ENCODE data around the gene KIF1A. TPM values are rescaled to one million over a fixed set of nuclear protein-coding genes. Genes with fewer than 3 reads are reported as not detected.

Gene KIF1A
- total and polyA plus RNA-seq, 2 donors from 2014 or later: 0.54 to 0.58 TPM

GRCh38 chr2:240728827-240729226 is 91.2 kb downstream of the KIF1A start:
- no peak for TF ChIP-seq CTCF (IDR thresholded peaks at IDR 0.05; ENCODE audit: borderline replicate concordance, extremely low read depth, insufficient read depth)

GRCh38 chr2:240728361-240728760 is 91.7 kb downstream of the KIF1A start:
- no peaks in the 10 kb centered on the region for H3K4me1 ChIP-seq (ENCODE audit: control insufficient read depth in 2 of 3, insufficient read depth in 2 of 3, low read depth in 1 of 3, low read length in 3 of 3)
- no peak overlapping the region for H3K27ac ChIP-seq (ENCODE audit: low read depth in 2 of 2, low read length in 2 of 2)
- no peak for TF ChIP-seq CTCF (IDR thresholded peaks at IDR 0.05; ENCODE audit: borderline replicate concordance, extremely low read depth, insufficient read depth)
- no peak for FAIRE-seq
- H3K9me3 ChIP-seq (ENCODE audit: control insufficient read depth in 2 of 3, insufficient read depth in 1 of 3, low read length in 3 of 3): no peaks in the 10 kb centered on the region
- no peak for DNase-seq
- no peaks in the 10 kb centered on the region for H3K27me3 ChIP-seq (ENCODE audit: control insufficient read depth, insufficient read depth, low read length)
- intact Hi-C loops (cut with DNase I): no loop called here
- H3K4me3 ChIP-seq (ENCODE audit: low read length in 3 of 3): no peak overlapping the region
- H3K36me3 ChIP-seq (ENCODE audit: control insufficient read depth in 2 of 3, insufficient read depth in 3 of 3, low read length in 3 of 3): no peaks in the 10 kb centered on the region
- H3K9ac ChIP-seq (ENCODE audit: low read length in 3 of 3): no peak overlapping the region

More at GRCh38 chr2:240728827-240729226, 91.2 kb downstream of the KIF1A start:
- H3K9me3 ChIP-seq (ENCODE audit: control insufficient read depth in 2 of 3, insufficient read depth in 1 of 3, low read length in 3 of 3): no peaks in the 10 kb centered on the region
- no peaks in the 10 kb centered on the region for H3K27me3 ChIP-seq (ENCODE audit: control insufficient read depth, insufficient read depth, low read length)
- intact Hi-C loops (cut with DNase I): no loop called here
- FAIRE-seq (no peak), DNase-seq (no peak)
- no peak overlapping the region for H3K27ac ChIP-seq (ENCODE audit: low read depth in 2 of 2, low read length in 2 of 2)
- no peaks in the 10 kb centered on the region for H3K36me3 ChIP-seq (ENCODE audit: control insufficient read depth in 2 of 3, insufficient read depth in 3 of 3, low read length in 3 of 3)
- no peaks in the 10 kb centered on the region for H3K4me1 ChIP-seq (ENCODE audit: control insufficient read depth in 2 of 3, insufficient read depth in 2 of 3, low read depth in 1 of 3, low read length in 3 of 3)
- H3K9ac ChIP-seq (ENCODE audit: low read length in 3 of 3): no peak overlapping the region
- no peak overlapping the region for H3K4me3 ChIP-seq (ENCODE audit: low read length in 3 of 3)

GRCh38 chr2:240727913-240728312 is 92.1 kb downstream of the KIF1A start:
- H3K4me3 ChIP-seq (ENCODE audit: low read length in 3 of 3): no peak overlapping the region
- no peaks in the 10 kb centered on the region for H3K27me3 ChIP-seq (ENCODE audit: control insufficient read depth, insufficient read depth, low read length)
- FAIRE-seq: no peak
- H3K36me3 ChIP-seq (ENCODE audit: control insufficient read depth in 2 of 3, insufficient read depth in 3 of 3, low read length in 3 of 3): no peaks in the 10 kb centered on the region
- no peak for TF ChIP-seq CTCF (IDR thresholded peaks at IDR 0.05; ENCODE audit: borderline replicate concordance, extremely low read depth, insufficient read depth)
- H3K9me3 ChIP-seq (ENCODE audit: control insufficient read depth in 2 of 3, insufficient read depth in 1 of 3, low read length in 3 of 3): no peaks in the 10 kb centered on the region
- H3K4me1 ChIP-seq (ENCODE audit: control insufficient read depth in 2 of 3, insufficient read depth in 2 of 3, low read depth in 1 of 3, low read length in 3 of 3): no peaks in the 10 kb centered on the region
- H3K27ac ChIP-seq (ENCODE audit: low read depth in 2 of 2, low read length in 2 of 2): no peak overlapping the region
- no peak overlapping the region for H3K9ac ChIP-seq (ENCODE audit: low read length in 3 of 3)
- no peak for DNase-seq
- intact Hi-C loops (cut with DNase I): no loop called here

GRCh38 chr2:240727439-240727838 is 92.6 kb downstream of the KIF1A start:
- no peak for DNase-seq
- Histone ChIP-seq H3K4me3 (ENCODE audit: low read length in 3 of 3) (no peak overlapping the region), H3K27ac (ENCODE audit: low read depth in 2 of 2, low read length in 2 of 2) (no peak overlapping the region), H3K9ac (ENCODE audit: low read length in 3 of 3) (no peak overlapping the region), H3K9me3 (ENCODE audit: control insufficient read depth in 2 of 3, insufficient read depth in 1 of 3, low read length in 3 of 3) (no peaks in the 10 kb centered on the region), H3K27me3 (ENCODE audit: control insufficient read depth, insufficient read depth, low read length) (no peaks in the 10 kb centered on the region), H3K4me1 (ENCODE audit: control insufficient read depth in 2 of 3, insufficient read depth in 2 of 3, low read depth in 1 of 3, low read length in 3 of 3) (no peaks in the 10 kb centered on the region), H3K36me3 (ENCODE audit: control insufficient read depth in 2 of 3, insufficient read depth in 3 of 3, low read length in 3 of 3) (no peaks in the 10 kb centered on the region)
- intact Hi-C loops (cut with DNase I): no loop called here
- TF ChIP-seq CTCF (IDR thresholded peaks at IDR 0.05; ENCODE audit: borderline replicate concordance, extremely low read depth, insufficient read depth): no peak
- FAIRE-seq: no peak
